22Rv1 (cell line): ENCODE measurements around the gene CCDC154.

Experiments used
- ZFX ChIP-seq: fragments of 450-650 bp; IDR thresholded peaks from 2 replicates; pipeline ENCODE4 v1.6.1; 2017; ENCODE audit warnings: antibody characterized with exemption, borderline replicate concordance
- TF ChIP-seq, protein P1 (sequence below): fragments of 450-650 bp; IDR thresholded peaks from 2 replicates; pipeline ENCODE4 v1.5.1; 2017; ENCODE audit warnings: mild to moderate bottlenecking

DNA sequence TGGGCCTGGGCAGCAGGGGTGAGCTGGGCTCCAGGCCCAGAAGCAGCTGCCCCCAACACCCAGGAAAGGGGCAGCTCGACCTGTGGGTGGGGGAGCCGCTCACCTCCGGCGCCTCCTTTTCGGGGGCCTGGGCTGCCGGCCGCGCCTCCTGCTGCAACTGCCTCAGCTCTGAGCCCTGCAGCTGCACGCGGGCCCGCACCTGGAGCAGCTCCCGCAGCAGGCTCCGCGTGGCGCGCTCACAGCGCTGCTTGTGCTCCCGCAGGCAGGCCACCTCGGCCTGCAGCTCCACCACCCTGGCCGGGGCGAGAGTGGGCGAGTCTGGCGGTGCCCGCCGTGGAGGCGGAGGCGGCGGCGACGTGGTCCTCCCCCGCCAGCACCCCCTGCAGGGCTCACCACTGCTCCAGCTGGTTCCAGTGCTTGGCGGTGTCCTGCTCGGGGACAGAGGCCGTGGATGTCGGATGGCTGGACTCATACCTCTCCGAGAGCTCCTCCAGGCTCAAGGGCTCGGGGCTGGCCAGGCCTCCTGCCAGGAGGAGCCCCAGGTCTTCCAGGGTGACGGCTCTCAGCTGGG is 868 bp downstream of the CCDC154 start:
- TF ChIP-seq, protein P1, sequence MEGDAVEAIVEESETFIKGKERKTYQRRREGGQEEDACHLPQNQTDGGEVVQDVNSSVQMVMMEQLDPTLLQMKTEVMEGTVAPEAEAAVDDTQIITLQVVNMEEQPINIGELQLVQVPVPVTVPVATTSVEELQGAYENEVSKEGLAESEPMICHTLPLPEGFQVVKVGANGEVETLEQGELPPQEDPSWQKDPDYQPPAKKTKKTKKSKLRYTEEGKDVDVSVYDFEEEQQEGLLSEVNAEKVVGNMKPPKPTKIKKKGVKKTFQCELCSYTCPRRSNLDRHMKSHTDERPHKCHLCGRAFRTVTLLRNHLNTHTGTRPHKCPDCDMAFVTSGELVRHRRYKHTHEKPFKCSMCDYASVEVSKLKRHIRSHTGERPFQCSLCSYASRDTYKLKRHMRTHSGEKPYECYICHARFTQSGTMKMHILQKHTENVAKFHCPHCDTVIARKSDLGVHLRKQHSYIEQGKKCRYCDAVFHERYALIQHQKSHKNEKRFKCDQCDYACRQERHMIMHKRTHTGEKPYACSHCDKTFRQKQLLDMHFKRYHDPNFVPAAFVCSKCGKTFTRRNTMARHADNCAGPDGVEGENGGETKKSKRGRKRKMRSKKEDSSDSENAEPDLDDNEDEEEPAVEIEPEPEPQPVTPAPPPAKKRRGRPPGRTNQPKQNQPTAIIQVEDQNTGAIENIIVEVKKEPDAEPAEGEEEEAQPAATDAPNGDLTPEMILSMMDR, result no peak
- TF ChIP-seq ZFX, result no peak
